GM19438 (cell line): ENCODE measurements around the gene PRKRIP1.
"Not testable (repeated sequence)": the region's sequence is repeated elsewhere in the genome, so short reads cannot be mapped to it uniquely, and the experiment has no call there.

Experiments used
- ATAC-seq: cut with Tn5 transposase; IDR thresholded peaks from one replicate; pipeline ENCODE4 v1.9.1; 2021; ENCODE audit warnings: low read depth; ENCODE audit not compliant: unreplicated experiment

Gene PRKRIP1

GRCh38 chr7:102474736-102475435 lies 78.7 kb downstream of the PRKRIP1 start:
- not testable (repeated sequence) for ATAC-seq
